H1 (cell line): ENCODE data around the gene ADAMTS6. TPM values are rescaled to one million over a fixed set of nuclear protein-coding genes. Genes with fewer than 3 reads are reported as not detected.

Experiments
- CTCF ChIA-PET: fragments of 300-600 bp; sonication (Branson Sonifier 250); formaldehyde crosslinking; loops from one replicate; lab custom pipeline; 2021; ENCODE audit not compliant: partially characterized antibody; lab: Charles Lee
- POLR2A ChIA-PET: fragments of 300-600 bp; sonication (Branson Sonifier 250); formaldehyde crosslinking; loops from one replicate; lab custom pipeline; 2021; ENCODE audit warnings: inconsistent platforms; ENCODE audit not compliant: partially characterized antibody; lab: Charles Lee
- DNase-seq, 2 experiments: peaks; one replicate each; pipeline versions ENCODE4 v3.0.0 to v3.0.0-alpha.2; 2010 to 2022; ENCODE audit warnings: low spot score in 2 of 2, low read depth in 1 of 2, mixed read lengths in 1 of 2
- FAIRE-seq: peaks from 2 replicates; lab custom pipeline; 2011; peaks lifted over from hg19 to GRCh38; lab: Jason Lieb, UNC
- H2AFZ ChIP-seq: 2 replicates; pipeline ENCODE4 v1.8.1; 2012; ENCODE audit warnings: low read length, inconsistent platforms
- H2AK5ac ChIP-seq: 2 replicates; pipeline ENCODE4 v1.6.1; 2013; ENCODE audit warnings: low read depth, low read length
- H2BK120ac ChIP-seq: replicated peaks from 2 replicates; pipeline ENCODE3; 2013; ENCODE audit warnings: low read depth, low read length, inconsistent platforms
- H2BK12ac ChIP-seq: 2 replicates; pipeline ENCODE4 v1.6.1; 2013; ENCODE audit warnings: low read depth, low read length
- H2BK15ac ChIP-seq: 2 replicates; pipeline ENCODE4 v1.6.1; 2013; ENCODE audit warnings: low read length
- H2BK20ac ChIP-seq: 2 replicates; pipeline ENCODE4 v1.6.1; 2013; ENCODE audit warnings: low read length
- H2BK5ac ChIP-seq: 2 replicates; pipeline ENCODE4 v1.6.1; 2013; ENCODE audit warnings: low read depth, low read length
- H3K14ac ChIP-seq: 2 replicates; pipeline ENCODE4 v1.6.1; 2013; ENCODE audit warnings: inconsistent platforms; ENCODE audit not compliant: insufficient read length
- H3K18ac ChIP-seq: 2 replicates; pipeline ENCODE4 v1.6.1; 2013; ENCODE audit warnings: low read length; ENCODE audit errors: extremely low read depth
- H3K23ac ChIP-seq: 2 replicates; pipeline ENCODE4 v1.6.1; 2013; ENCODE audit warnings: inconsistent platforms; ENCODE audit not compliant: insufficient read length
- H3K23me2 ChIP-seq: 2 replicates; pipeline ENCODE4 v1.6.1; 2013; ENCODE audit warnings: low read depth, low read length
- H3K27ac ChIP-seq: 2 replicates; pipeline ENCODE4 v1.6.1; 2011; ENCODE audit warnings: low read depth, low read length, inconsistent platforms
- H3K27me3 ChIP-seq, 4 experiments: replicated peaks in 1 of 4; 1 replicate in 1 of 4; 2 replicates in 3 of 4; pipeline versions ENCODE4 v1.6.1 to v1.8.1; 2011 to 2013; ENCODE audit warnings: low read length in 3 of 4, mild to moderate bottlenecking in 3 of 4, inconsistent platforms in 2 of 4, mixed read lengths in 2 of 4, moderate library complexity in 1 of 4; ENCODE audit not compliant: control insufficient read depth in 3 of 4, insufficient read depth in 3 of 4; ENCODE audit errors: extremely low read depth in 1 of 4
- H3K36me3 ChIP-seq, 4 experiments: 2 replicates each; pipeline versions ENCODE4 v1.6.1 to v1.8.1; 2011 to 2013; ENCODE audit warnings: mild to moderate bottlenecking in 4 of 4, low read length in 3 of 4, moderate library complexity in 2 of 4, control low read depth in 1 of 4, inconsistent platforms in 1 of 4; ENCODE audit not compliant: insufficient read depth in 4 of 4, control insufficient read depth in 2 of 4
- H3K4ac ChIP-seq: replicated peaks from 2 replicates; pipeline ENCODE3; 2013; ENCODE audit warnings: low read length, low read depth, mixed read lengths, inconsistent platforms; ENCODE audit not compliant: insufficient read length
- H3K4me1 ChIP-seq, 4 experiments: replicated peaks in 1 of 4; 1 replicate in 1 of 4; 2 replicates in 3 of 4; pipeline versions ENCODE4 v1.6.1 to v1.8.1; 2011 to 2013; ENCODE audit warnings: low read length in 3 of 4, inconsistent platforms in 2 of 4, mixed read lengths in 1 of 4; ENCODE audit not compliant: insufficient read depth in 4 of 4, control insufficient read depth in 3 of 4
- H3K4me2 ChIP-seq, 2 experiments: 2 replicates each; pipeline versions ENCODE4 v1.6.1 to v1.8.1; 2011 to 2013; ENCODE audit warnings: low read depth in 2 of 2, low read length in 2 of 2, control low read depth in 1 of 2, inconsistent platforms in 1 of 2, mild to moderate bottlenecking in 1 of 2; ENCODE audit not compliant: insufficient read depth in 1 of 2
- H3K4me3 ChIP-seq, 4 experiments: fragments of 200-600, 300-600 bp in 1 of 4; sonication (generic), shearing (Covaris generic), sonication (Bioruptor Twin) in 1 of 4; 2 replicates each; pipeline versions ENCODE4 v1.5.1 to v1.8.1; 2011 to 2016; ENCODE audit warnings: low read length in 4 of 4, low read depth in 3 of 4, control low read depth in 2 of 4, inconsistent platforms in 2 of 4, mild to moderate bottlenecking in 2 of 4, mixed read lengths in 1 of 4, moderate library complexity in 1 of 4; ENCODE audit not compliant: insufficient read depth in 2 of 4; ENCODE audit errors: extremely low read depth in 1 of 4
- H3K56ac ChIP-seq: replicated peaks from 2 replicates; pipeline ENCODE3; 2013; ENCODE audit warnings: low read depth, mild to moderate bottlenecking, mixed read lengths, low read length, inconsistent platforms; ENCODE audit not compliant: insufficient read length
- H3K79me1 ChIP-seq: 2 replicates; pipeline ENCODE4 v1.6.1; 2013; ENCODE audit warnings: low read depth, low read length, control low read depth
- H3K79me2 ChIP-seq, 2 experiments: 2 replicates each; pipeline versions ENCODE4 v1.6.1 to v1.8.1; 2012 to 2013; ENCODE audit warnings: low read length in 2 of 2, mild to moderate bottlenecking in 2 of 2, inconsistent platforms in 1 of 2; ENCODE audit not compliant: insufficient read depth in 2 of 2, control insufficient read depth in 1 of 2
- H3K9ac ChIP-seq, 4 experiments: replicated peaks in 1 of 4; 1 replicate in 1 of 4; 2 replicates in 3 of 4; pipeline versions ENCODE4 v1.6.1 to v1.8.1; 2011 to 2013; ENCODE audit warnings: low read depth in 3 of 4, low read length in 3 of 4, control low read depth in 2 of 4, mild to moderate bottlenecking in 2 of 4, moderate library complexity in 2 of 4, inconsistent platforms in 1 of 4; ENCODE audit errors: extremely low read depth in 1 of 4
- H3K9me3 ChIP-seq, 2 experiments: 2 replicates each; pipeline versions ENCODE4 v1.6.1 to v1.8.1; 2012 to 2013; ENCODE audit warnings: mild to moderate bottlenecking in 2 of 2, moderate library complexity in 2 of 2, control low read depth in 1 of 2, inconsistent platforms in 1 of 2, low read depth in 1 of 2, low read length in 1 of 2, mixed read lengths in 1 of 2; ENCODE audit not compliant: insufficient read depth in 2 of 2
- H4K20me1 ChIP-seq, 2 experiments: replicated peaks in 1 of 2; 2 replicates each; pipeline versions ENCODE3 to v1.8.1; 2011 to 2013; ENCODE audit warnings: inconsistent platforms in 2 of 2, low read length in 2 of 2, mild to moderate bottlenecking in 1 of 2; ENCODE audit not compliant: insufficient read depth in 2 of 2, control insufficient read depth in 1 of 2
- H4K5ac ChIP-seq: 2 replicates; pipeline ENCODE4 v1.6.1; 2013; ENCODE audit warnings: low read length, low read depth, mixed read lengths, inconsistent platforms; ENCODE audit not compliant: insufficient read length
- H4K8ac ChIP-seq: 2 replicates; pipeline ENCODE4 v1.8.0; 2013; ENCODE audit warnings: mild to moderate bottlenecking, moderate library complexity, low read length, inconsistent platforms; ENCODE audit not compliant: insufficient read depth; ENCODE audit errors: extremely low read depth
- H4K91ac ChIP-seq: replicated peaks from 2 replicates; pipeline ENCODE3; 2013; ENCODE audit warnings: low read length, mixed read lengths, inconsistent platforms; ENCODE audit not compliant: insufficient read length
- ATF2 ChIP-seq: IDR thresholded peaks from 2 replicates; pipeline ENCODE4 v1.6.1; 2012; ENCODE audit warnings: low read length, inconsistent platforms
- CHD1 ChIP-seq: IDR thresholded peaks from 2 replicates; pipeline ENCODE4 v1.6.1; 2012; ENCODE audit warnings: low read depth, low read length, improper control_type of control experiment
- E2F6 ChIP-seq: IDR thresholded peaks from 2 replicates; pipeline ENCODE4 v1.6.1; 2012; ENCODE audit warnings: inconsistent platforms
- EZH2 ChIP-seq: fragments of 200-600 bp; sonication (generic); IDR thresholded peaks from 2 replicates; pipeline ENCODE4 v1.7.1; 2012; ENCODE audit warnings: low read depth, mild to moderate bottlenecking, moderate library complexity, low read length, inconsistent platforms; ENCODE audit not compliant: severe bottlenecking
- HDAC6 ChIP-seq: IDR thresholded peaks from one replicate; pipeline ENCODE4 v1.7.1; 2012; ENCODE audit warnings: low read depth, mild to moderate bottlenecking, inconsistent platforms, low read length, moderate library complexity
- JUND ChIP-seq: IDR thresholded peaks from 2 replicates; pipeline ENCODE4 v1.6.1; 2011; ENCODE audit warnings: mild to moderate bottlenecking, improper control_type of control experiment, low read length
- KDM1A ChIP-seq: fragments of 200-600, 300-600 bp; sonication (generic); IDR thresholded peaks from 2 replicates; pipeline ENCODE4 v1.7.1; 2016; ENCODE audit warnings: mild to moderate bottlenecking, low read length, borderline replicate concordance
- NRF1 ChIP-seq: IDR thresholded peaks from 2 replicates; pipeline ENCODE4 v1.6.1; 2011; ENCODE audit warnings: mild to moderate bottlenecking, low read depth, low read length, improper control_type of control experiment
- SIX5 ChIP-seq: IDR thresholded peaks from 2 replicates; pipeline ENCODE4 v1.6.1; 2011; ENCODE audit warnings: mild to moderate bottlenecking, low read depth, low read length
- polyA plus RNA-seq, 7 experiments: library from polyadenylated mRNA; depleted of rRNA in 3 of 7; stranded (reverse) in 5 of 7; unstranded in 2 of 7; fragments of >200 nt in 5 of 7; fragments of 200-250 nt in 2 of 7; gene quantifications; 1 replicate in 5 of 7; 2 replicates in 1 of 7; 4 replicates in 1 of 7; pipeline versions ENCODE4 v1.2.1 to v1.2.3, GENCODE V29; 2011 to 2013; ENCODE audit warnings: missing spikeins in 2 of 7, mixed read lengths in 2 of 7
- total RNA-seq: library from RNA; stranded (reverse); fragmentation: NEBNext Ultra II Directional; extraction: Animal tissue kit (Norgen Biotek cat#: 25700); gene quantifications from 2 replicates; pipeline ENCODE4 v1.2.1, GENCODE V29; 2021

The ADAMTS6 gene
- total and polyA plus RNA-seq, 2 of the 8 experiments (the other 6 are each of a cell fraction or from before 2014, with no cell fraction given), result 0.74 to 2.4 TPM

- CTCF ChIA-PET, result no interaction called here
- DNase-seq, result no peak
- Histone ChIP-seq H3K4ac (no peak overlapping the region), H4K8ac (no peak overlapping the region), H3K4me1 (no peaks in the 10 kb centered on the region), H2BK15ac (no peak overlapping the region), H3K9me3 (no peaks in the 10 kb centered on the region), H3K4me2 (no peak overlapping the region), H3K79me1 (no peaks in the 10 kb centered on the region), H3K27me3 (no peaks in the 10 kb centered on the region), H2BK20ac (no peak overlapping the region), H3K27ac (no peak overlapping the region), H3K18ac (no peak overlapping the region), H4K91ac (no peak overlapping the region), H2AK5ac (no peak overlapping the region), H4K20me1 (no peaks in the 10 kb centered on the region), H3K79me2 (no peaks in the 10 kb centered on the region), H3K56ac (no peak overlapping the region), H3K36me3 (no peaks in the 10 kb centered on the region), H3K4me3 (no peak overlapping the region), H3K23me2 (no peaks in the 10 kb centered on the region), H2BK5ac (no peak overlapping the region), H4K5ac (no peak overlapping the region), H2AFZ (no peak overlapping the region), H3K23ac (no peak overlapping the region), H2BK120ac (no peak overlapping the region), H2BK12ac (no peak overlapping the region), H3K14ac (no peak overlapping the region), H3K9ac (no peak overlapping the region)
- POLR2A ChIA-PET, result no interaction called here
- no peak for FAIRE-seq
- TF ChIP-seq SIX5 (no peak), HDAC6 (no peak), ATF2 (no peak), E2F6 (no peak), KDM1A (no peak), CHD1 (no peak), NRF1 (no peak), JUND (no peak), EZH2 (no peak)
Observed at GRCh38 chr5:65191554-65192135, 290.1 kb downstream of the ADAMTS6 start.
